Aorta (tissue), 5 donors: ENCODE results near the gene SLC4A8. TPM values are rescaled to one million over a fixed set of nuclear protein-coding genes. Genes with fewer than 3 reads are reported as not detected.
"Not testable (repeated sequence)": the region's sequence is repeated elsewhere in the genome, so short reads cannot be mapped to it uniquely, and the experiment has no call there.

Source experiments
- ATAC-seq: fragments of 200-7000 bp; cut with Tn5 transposase; one replicate; pipeline ENCODE4 v1.9.1; 2022; ENCODE audit warnings: moderate library complexity; ENCODE audit not compliant: low FRiP score
- DNase-seq, 2 donors: peaks; one replicate each; pipeline ENCODE4 v3.0.0-alpha.2; 2020
- H3K27ac ChIP-seq, 2 donors: one replicate each; pipeline ENCODE4 v1.5.1; 2013; ENCODE audit warnings: low read length in 2 of 2, mild to moderate bottlenecking in 2 of 2, moderate library complexity in 2 of 2, control low read depth in 1 of 2, inconsistent platforms in 1 of 2, low read depth in 1 of 2
- H3K27me3 ChIP-seq, 2 donors: one replicate each; pipeline ENCODE4 v1.6.1; 2013; ENCODE audit warnings: control low read depth in 1 of 2, low read length in 1 of 2, mild to moderate bottlenecking in 1 of 2, moderate library complexity in 1 of 2; ENCODE audit not compliant: insufficient read depth in 2 of 2, control insufficient read depth in 1 of 2
- H3K36me3 ChIP-seq, 2 donors: one replicate each; pipeline ENCODE4 v1.6.1; 2013; ENCODE audit warnings: control low read depth in 1 of 2, low read length in 1 of 2, mild to moderate bottlenecking in 1 of 2; ENCODE audit not compliant: insufficient read depth in 2 of 2, control insufficient read depth in 1 of 2
- H3K4me1 ChIP-seq, 2 donors: one replicate each; pipeline ENCODE4 v1.6.1; 2013; ENCODE audit warnings: low read length in 2 of 2, control low read depth in 1 of 2, mild to moderate bottlenecking in 1 of 2, moderate library complexity in 1 of 2; ENCODE audit not compliant: insufficient read depth in 2 of 2, control insufficient read depth in 1 of 2
- H3K4me3 ChIP-seq, 2 donors: one replicate each; pipeline ENCODE4 v1.5.1; 2013; ENCODE audit warnings: low read length in 2 of 2, control low read depth in 1 of 2, mild to moderate bottlenecking in 1 of 2
- H3K9me3 ChIP-seq: one replicate; pipeline ENCODE4 v1.6.1; 2013; ENCODE audit warnings: mild to moderate bottlenecking, low read length; ENCODE audit not compliant: control insufficient read depth
- WGBS, 2 donors: extraction: QIAGEN DNeasy Blood & Tissue Kit; methylation state at CpG; one replicate each; pipeline ENCODE4 v1.1.7; 2013; 5-methylcytosine and 5-hydroxymethylcytosine counted together
- intact Hi-C, 2 donors: fragments of 100-400 bp; cut with DNase I; formaldehyde crosslinking; loops; one replicate each; pipeline versions ENCODE4 v1.14.2 to v1.15.0; 2022
- polyA plus RNA-seq, 2 donors: library from polyadenylated mRNA; stranded (reverse); fragments of 200-250 nt; gene quantifications; one replicate each; pipeline ENCODE4 v1.2.3, GENCODE V29; 2013
- total RNA-seq, 2 donors: library from RNA; stranded (reverse); fragmentation: NEBNext Ultra II Directional; extraction: Animal tissue kit (Norgen Biotek cat#: 25700); gene quantifications; one replicate each; pipeline ENCODE4 v1.2.1, GENCODE V29; 2021
- donor health status: healthy with polysubstance abuse.
- donor health status: Bipolar disorder and iron deficiency.
- donor health status: DM: no; HTN: no; CAD: no.
- donor health status: DM: no; HTN: no; CAD: no.
- donor health status: DM: yes; HTN: yes; CAD: no.

The SLC4A8 gene
- total and polyA plus RNA-seq, 4 donors: 0.36 to 6.1 (median 2.3) TPM

DNA sequence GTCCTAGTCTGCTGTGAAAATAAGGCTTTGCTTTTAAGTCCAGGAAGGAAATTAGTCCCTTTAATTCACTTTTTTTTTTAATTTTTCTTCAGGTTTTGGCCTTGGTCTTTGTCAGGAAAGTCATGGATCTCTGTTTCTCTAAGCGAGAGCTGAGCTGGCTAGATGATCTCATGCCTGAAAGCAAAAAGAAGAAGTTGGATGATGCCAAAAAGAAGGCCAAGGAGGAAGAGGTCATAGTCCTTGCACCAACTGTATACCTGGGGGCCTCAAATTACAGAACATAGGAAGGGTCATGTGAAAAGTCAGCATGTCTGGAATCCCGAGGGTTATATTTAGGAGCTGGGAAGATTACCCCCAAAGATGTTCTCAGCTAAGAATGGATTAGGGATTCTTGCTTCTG, 72.3 kb downstream of the SLC4A8 start:
- ATAC-seq: no peak
- H3K36me3 ChIP-seq: no peaks in the 10 kb centered on the region
- H3K27me3 ChIP-seq: no peaks in the 10 kb centered on the region
- no peak for DNase-seq
- no peaks in the 10 kb centered on the region for H3K4me1 ChIP-seq
- H3K27ac ChIP-seq: no peak overlapping the region
- H3K4me3 ChIP-seq: no peak overlapping the region
- whole genome bisulfite sequencing, 2 donors: 89 to 93% methylated on average over 2 of the region's 2 CpGs
- no peaks in the 10 kb centered on the region for H3K9me3 ChIP-seq
- intact Hi-C loops: no loop called here

DNA sequence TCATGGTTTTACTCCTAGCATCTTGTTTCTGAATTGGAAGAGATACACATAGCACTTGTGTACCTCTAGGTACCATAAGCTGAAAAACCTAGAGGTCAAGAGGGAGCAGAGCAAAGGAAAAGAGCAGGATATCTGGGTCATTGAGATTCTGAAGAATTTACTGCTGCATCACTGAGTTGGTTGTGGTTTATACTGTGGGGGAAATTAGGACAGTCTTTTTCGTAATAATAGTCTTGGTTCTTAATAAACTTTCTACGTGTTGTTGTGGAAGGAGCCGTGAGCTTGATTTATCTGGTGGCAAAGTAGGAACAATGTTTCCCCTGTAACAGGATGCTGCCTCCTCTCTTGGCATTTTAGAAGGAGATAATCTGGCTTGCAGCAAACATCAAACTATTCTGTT, 80.2 kb downstream of the SLC4A8 start:
- intact Hi-C loops: no loop called here
- ATAC-seq (no peak), DNase-seq (no peak)
- 87% methylated on average over 3 of the region's 3 CpGs for WGBS, 2 donors
- Histone ChIP-seq H3K27me3 (no peaks in the 10 kb centered on the region), H3K4me3 (no peak overlapping the region), H3K27ac (no peak overlapping the region), H3K9me3 (peaks cover 2% of the 10 kb centered on the region), H3K4me1 (no peaks in the 10 kb centered on the region), H3K36me3 (no peaks in the 10 kb centered on the region)

DNA sequence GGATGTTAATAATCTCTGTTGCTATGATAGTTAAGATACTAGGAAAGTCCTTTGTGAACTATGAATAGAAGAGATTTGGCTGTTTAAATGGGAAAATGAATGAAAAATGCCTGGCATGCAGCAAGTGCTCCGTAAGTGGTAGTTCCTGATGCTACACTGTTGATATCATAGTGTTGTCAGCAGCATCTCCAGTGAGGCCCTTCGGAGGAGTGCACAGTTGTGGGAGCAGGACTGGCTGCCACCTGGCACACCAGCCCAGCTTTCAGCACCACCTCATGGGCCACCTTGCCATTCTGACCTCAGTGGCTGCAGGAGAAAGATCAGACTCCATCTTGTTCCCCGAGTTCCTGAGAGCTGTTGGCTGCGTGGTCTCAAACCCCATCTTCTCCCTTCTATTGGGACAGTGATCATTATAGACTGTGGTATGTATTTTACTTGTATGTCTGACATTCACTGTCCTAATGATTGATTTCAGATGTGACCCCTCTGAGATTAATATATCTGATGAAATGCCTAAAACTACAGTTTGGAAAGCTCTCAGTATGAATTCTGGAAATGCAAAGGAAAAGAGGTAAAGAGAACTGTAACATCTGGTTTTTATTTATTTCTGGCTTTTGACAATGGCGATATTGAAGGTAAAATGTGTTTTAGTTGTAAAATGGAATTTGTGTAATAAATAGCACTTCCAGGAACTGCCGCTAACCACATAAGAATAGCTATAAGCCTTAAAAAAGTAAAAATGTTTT, 80.9 kb downstream of the SLC4A8 start:
- no peak overlapping the region for H3K4me3 ChIP-seq
- no peaks in the 10 kb centered on the region for H3K36me3 ChIP-seq
- H3K9me3 ChIP-seq: peaks cover 2% of the 10 kb centered on the region
- no peak for DNase-seq
- 72 to 82% methylated on average over 6 of the region's 6 CpGs for WGBS, 2 donors
- no peak for ATAC-seq
- no peaks in the 10 kb centered on the region for H3K27me3 ChIP-seq
- intact Hi-C loops: no loop called here
- no peaks in the 10 kb centered on the region for H3K4me1 ChIP-seq
- no peak overlapping the region for H3K27ac ChIP-seq

DNA sequence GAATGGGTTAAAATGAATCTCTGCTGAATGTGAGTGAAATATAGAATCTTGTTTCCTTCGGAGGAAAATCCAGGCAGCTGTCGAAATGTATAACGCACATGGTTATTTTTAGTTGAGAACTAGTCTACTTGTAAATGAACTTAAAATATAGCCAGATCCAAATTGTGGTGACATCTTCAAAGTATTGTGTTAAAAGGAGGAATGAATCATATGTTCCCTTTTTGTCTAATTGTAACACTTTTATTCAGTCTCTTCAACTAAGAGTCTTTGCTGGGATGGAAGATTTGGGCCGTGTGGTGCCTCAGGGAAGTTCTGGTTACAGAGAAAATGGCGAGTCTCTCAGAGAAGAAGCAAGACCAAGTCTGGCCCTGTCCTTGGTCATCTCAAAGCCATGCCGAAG, 82.5 kb downstream of the SLC4A8 start:
- ATAC-seq (no peak), DNase-seq (no peak)
- H3K27me3 ChIP-seq: no peaks in the 10 kb centered on the region
- peaks cover 2% of the 10 kb centered on the region for H3K9me3 ChIP-seq
- no peaks in the 10 kb centered on the region for H3K4me1 ChIP-seq
- no peaks in the 10 kb centered on the region for H3K36me3 ChIP-seq
- intact Hi-C loops: no loop called here
- no peak overlapping the region for H3K4me3 ChIP-seq
- H3K27ac ChIP-seq: no peak overlapping the region
- 58 to 74% methylated on average over 6 of the region's 6 CpGs for WGBS, 2 donors

DNA sequence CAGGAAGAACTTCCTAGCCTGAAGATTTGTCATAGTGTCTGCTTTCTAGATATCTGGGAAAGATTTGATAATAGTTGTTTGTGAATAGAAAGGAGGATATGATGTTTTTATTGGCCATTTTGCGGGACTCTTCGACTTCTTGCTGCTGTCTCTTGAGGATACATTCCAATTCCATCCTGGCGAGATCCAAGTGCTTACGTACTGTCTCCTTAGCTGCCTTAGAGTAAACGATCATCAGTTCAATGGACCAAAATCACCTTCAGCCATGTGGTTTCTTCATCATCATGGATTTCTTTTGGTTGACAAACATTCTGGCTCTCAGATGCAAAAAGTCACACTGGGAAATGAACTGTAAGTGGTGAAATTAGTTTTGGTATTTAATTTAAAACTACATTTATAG, 83.7 kb downstream of the SLC4A8 start:
- peaks cover 2% of the 10 kb centered on the region for H3K9me3 ChIP-seq
- intact Hi-C loops: no loop called here

DNA sequence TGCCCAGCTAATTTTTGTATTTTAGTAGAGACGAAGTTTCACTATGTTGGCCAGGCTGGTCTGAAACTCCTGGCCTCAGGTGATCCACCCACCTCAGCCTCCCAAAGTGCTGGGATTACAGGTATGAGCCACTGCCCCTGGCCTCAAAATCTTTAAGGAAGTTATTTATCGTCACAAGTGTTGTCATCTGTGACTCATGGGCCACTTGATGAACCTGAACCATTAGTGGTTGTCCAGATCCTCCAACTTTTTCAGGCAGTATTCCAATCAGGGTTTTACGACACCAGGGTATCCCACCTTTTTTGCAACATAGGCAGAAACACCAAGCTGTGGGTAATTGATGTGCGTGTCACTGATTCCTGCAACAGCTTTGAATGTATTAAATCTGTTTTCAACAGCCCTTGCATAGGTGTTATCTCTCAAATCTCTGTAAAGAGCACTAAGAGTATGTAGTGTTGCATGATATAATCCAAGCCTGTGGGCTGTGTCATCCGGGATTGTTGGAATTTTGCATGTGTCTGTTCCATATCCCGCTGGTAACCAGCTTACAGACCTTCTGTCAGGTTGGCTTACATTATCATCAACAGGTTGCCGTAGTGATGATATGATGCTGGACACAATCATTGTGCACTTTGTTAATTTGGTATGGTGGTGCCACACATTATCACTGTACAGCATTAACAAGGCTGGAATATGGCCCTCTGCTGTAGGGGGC, 87.1 kb downstream of the SLC4A8 start:
- ATAC-seq (no peak), DNase-seq (no peak)
- WGBS, 2 donors: 93 to 97% methylated on average over 7 of the region's 7 CpGs
- Histone ChIP-seq H3K27ac (no peak overlapping the region), H3K4me1 (no peaks in the 10 kb centered on the region), H3K36me3 (no peaks in the 10 kb centered on the region), H3K9me3 (no peaks in the 10 kb centered on the region), H3K27me3 (no peaks in the 10 kb centered on the region), H3K4me3 (no peak overlapping the region)
- intact Hi-C loops: no loop called here

More for the DNA sequence above, 83.7 kb downstream of the SLC4A8 start:
- H3K27me3 ChIP-seq: no peaks in the 10 kb centered on the region
- ATAC-seq (no peak), DNase-seq (no peak)
- H3K4me1 ChIP-seq: no peaks in the 10 kb centered on the region
- no peaks in the 10 kb centered on the region for H3K36me3 ChIP-seq
- 76 to 80% methylated on average over 5 of the region's 5 CpGs for WGBS, 2 donors
- no peak overlapping the region for H3K4me3 ChIP-seq
- H3K27ac ChIP-seq: no peak overlapping the region

DNA sequence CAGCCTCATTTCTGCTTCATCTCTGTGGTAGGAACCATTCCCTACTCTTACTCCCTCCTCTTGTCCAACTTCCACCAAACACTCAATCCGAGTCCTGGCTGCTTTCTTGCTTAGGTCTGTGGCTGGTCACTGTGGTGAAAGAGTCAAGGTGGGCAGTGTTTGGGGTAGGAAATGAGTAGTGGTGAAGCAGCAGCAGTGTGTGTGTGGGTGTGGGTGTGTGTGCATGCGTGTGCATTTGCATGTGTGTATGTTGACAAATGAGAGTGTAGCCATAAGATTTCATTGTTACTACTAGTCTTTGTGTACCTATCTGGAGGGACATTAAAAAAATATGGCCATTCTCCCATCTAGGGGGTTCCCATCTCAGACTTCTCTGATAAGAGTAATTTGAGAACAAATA, 87.8 kb downstream of the SLC4A8 start:
- 89 to 92% methylated on average over 2 of the region's 2 CpGs for WGBS, 2 donors
- ATAC-seq: no peak
- intact Hi-C loops: no loop called here
- DNase-seq: no peak
- no peaks in the 10 kb centered on the region for H3K27me3 ChIP-seq
- no peaks in the 10 kb centered on the region for H3K9me3 ChIP-seq
- H3K4me3 ChIP-seq: no peak overlapping the region
- H3K36me3 ChIP-seq: no peaks in the 10 kb centered on the region
- no peaks in the 10 kb centered on the region for H3K4me1 ChIP-seq
- H3K27ac ChIP-seq: no peak overlapping the region

DNA sequence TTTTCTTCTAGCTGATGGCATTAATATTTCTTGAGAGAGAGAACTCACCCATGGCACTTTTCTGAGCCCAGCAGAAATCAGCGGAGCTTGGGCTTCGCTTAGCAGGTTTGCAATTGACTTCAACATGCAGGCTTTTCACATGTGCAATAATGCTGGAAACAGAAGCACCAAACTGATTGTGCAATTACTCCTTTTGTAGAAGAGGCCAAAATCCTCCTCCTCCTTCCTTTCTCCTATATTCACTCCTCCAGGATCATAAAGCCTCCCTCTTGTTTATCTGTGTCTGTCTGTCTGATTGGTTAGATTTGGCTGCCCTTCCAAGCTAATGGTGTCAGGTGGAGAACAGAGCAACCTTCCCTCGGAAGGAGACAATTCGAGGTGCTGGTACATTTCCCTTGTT, 90.4 kb downstream of the SLC4A8 start:
- H3K9me3 ChIP-seq, H3K27ac ChIP-seq, DNase-seq, H3K27me3 ChIP-seq, H3K4me3 ChIP-seq, intact Hi-C loops, ATAC-seq, H3K4me1 ChIP-seq, H3K36me3 ChIP-seq: not testable (repeated sequence)
- 87 to 91% methylated on average over 4 of the region's 4 CpGs for WGBS, 2 donors

DNA sequence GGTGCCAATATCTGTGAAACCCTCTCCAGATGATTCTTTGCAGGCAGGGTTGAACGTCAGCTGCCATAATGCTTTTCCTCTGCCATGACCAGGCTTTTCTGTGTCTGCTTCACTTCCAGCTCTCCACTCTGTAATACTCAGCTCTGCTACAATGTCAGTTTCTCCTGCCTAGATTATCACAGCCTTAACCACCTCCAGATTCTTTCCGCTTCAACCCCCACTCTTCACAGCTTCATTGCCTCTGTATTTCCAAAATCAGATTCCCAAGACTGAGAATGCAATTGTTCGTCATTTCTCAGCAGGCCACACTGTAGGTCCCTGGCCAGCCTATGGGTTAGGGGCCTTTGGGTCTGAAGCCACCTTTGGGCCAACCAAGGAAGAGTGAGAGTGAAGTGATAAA, 92.7 kb downstream of the SLC4A8 start:
- intact Hi-C loops: no loop called here

More for the DNA sequence above, 92.7 kb downstream of the SLC4A8 start:
- Histone ChIP-seq H3K36me3 (no peaks in the 10 kb centered on the region), H3K4me3 (no peak overlapping the region), H3K27ac (no peak overlapping the region), H3K9me3 (no peaks in the 10 kb centered on the region), H3K27me3 (no peaks in the 10 kb centered on the region), H3K4me1 (no peaks in the 10 kb centered on the region)
- ATAC-seq: no peak
- no peak for DNase-seq
- 89 to 94% methylated on average over 3 of the region's 3 CpGs for WGBS, 2 donors
